Ovary (tissue), 9 donors: Measurements from ENCODE around the gene NTNG2. TPM values are rescaled to one million over a fixed set of nuclear protein-coding genes. Genes with fewer than 3 reads are reported as not detected.

Experiments used
- DNase-seq, 5 donors: peaks; one replicate each; pipeline ENCODE4 v3.0.0-alpha.2; 2019 to 2020
- H3K27ac ChIP-seq, 2 donors: fragments of 200-600 bp; one replicate each; pipeline versions ENCODE4 v1.5.1 to v1.8.0; 2019 to 2022
- H3K27me3 ChIP-seq: fragments of 200-600 bp; one replicate; pipeline ENCODE4 v1.8.0; 2022
- H3K36me3 ChIP-seq: fragments of 200-600 bp; sonication (generic); one replicate; pipeline ENCODE4 v1.5.1; 2019
- H3K4me1 ChIP-seq: one replicate; pipeline ENCODE4 v1.8.1; 2013; ENCODE audit warnings: mild to moderate bottlenecking, moderate library complexity; ENCODE audit not compliant: insufficient read depth
- H3K4me3 ChIP-seq: fragments of 200-600 bp; sonication (generic); one replicate; pipeline ENCODE4 v1.5.1; 2017
- H3K9me3 ChIP-seq, 2 donors: fragments of 200-600 bp in 1 of 2; sonication (generic) in 1 of 2; one replicate each; pipeline versions ENCODE4 v1.5.1 to v1.8.1; 2013 to 2019; ENCODE audit warnings: mild to moderate bottlenecking in 1 of 2, moderate library complexity in 1 of 2
- CTCF ChIP-seq, 3 donors: fragments of 450-650 bp in 2 of 3; fragments of 200-600 bp in 1 of 3; IDR thresholded peaks; one replicate each; pipeline versions ENCODE4 v1.5.1 to v1.8.0; 2016 to 2022; ENCODE audit warnings: antibody characterized with exemption in 3 of 3, mild to moderate bottlenecking in 1 of 3
- EP300 ChIP-seq: sonication (generic); formaldehyde crosslinking; IDR thresholded peaks from one replicate; pipeline ENCODE4 v1.6.1; 2017; ENCODE audit warnings: antibody characterized with exemption
- POLR2A ChIP-seq: fragments of 450-650 bp; IDR thresholded peaks from one replicate; pipeline ENCODE4 v1.6.1; 2017; ENCODE audit warnings: antibody characterized with exemption, mild to moderate bottlenecking, moderate library complexity
- WGBS, 3 donors: extraction: QIAGEN DNeasy Blood & Tissue Kit in 1 of 3; methylation state at CpG; one replicate each; pipeline versions ENCODE4 v1.1.5 to v1.1.7; 2013 to 2017; 5-methylcytosine and 5-hydroxymethylcytosine counted together
- intact Hi-C, 4 donors: fragments of 100-400 bp; cut with DNase I; formaldehyde crosslinking; loops; one replicate each; pipeline versions ENCODE4 v1.11.0 to v1.15.1; 2022 to 2023
- polyA plus RNA-seq, 2 donors: library from polyadenylated mRNA; stranded (reverse); fragments of 200-250 nt in 1 of 2; fragments of 350-450 nt in 1 of 2; fragmentation: Illumina TruSeq in 1 of 2; extraction: RNeasy Lipid Tissue Mini Kit (QIAGEN cat#74804) in 1 of 2; gene quantifications; one replicate each; pipeline ENCODE4 v1.2.3, GENCODE V29; 2013 to 2014
- total RNA-seq, 7 donors: library from RNA; depleted of rRNA in 2 of 7; stranded (reverse); fragments of >200 nt in 2 of 7; fragmentation: NEBNext Ultra II Directional in 3 of 7; extraction: Animal tissue kit (Norgen Biotek cat#: 25700) in 3 of 7; gene quantifications; one replicate each; pipeline versions ENCODE4 v1.1.0 to v1.2.4, GENCODE V29; 2016 to 2023
- donor health status: DM: no; HTN: no; CAD: no; lungs with moderate emphysema.
- donor health status: DM: no; HTN: no; CAD: no.
- donor health status: Bipolar disorder and iron deficiency.
- donor health status: DM: yes; HTN: yes; CAD: no.
- donor health status: DM: no; HTN: no; CAD: no.
- donor health status: DM: yes; HTN: yes; CAD: no.

The NTNG2 gene
- total and polyA plus RNA-seq, 9 donors = 0.12 to 2.6 (median 0.81) TPM

DNA sequence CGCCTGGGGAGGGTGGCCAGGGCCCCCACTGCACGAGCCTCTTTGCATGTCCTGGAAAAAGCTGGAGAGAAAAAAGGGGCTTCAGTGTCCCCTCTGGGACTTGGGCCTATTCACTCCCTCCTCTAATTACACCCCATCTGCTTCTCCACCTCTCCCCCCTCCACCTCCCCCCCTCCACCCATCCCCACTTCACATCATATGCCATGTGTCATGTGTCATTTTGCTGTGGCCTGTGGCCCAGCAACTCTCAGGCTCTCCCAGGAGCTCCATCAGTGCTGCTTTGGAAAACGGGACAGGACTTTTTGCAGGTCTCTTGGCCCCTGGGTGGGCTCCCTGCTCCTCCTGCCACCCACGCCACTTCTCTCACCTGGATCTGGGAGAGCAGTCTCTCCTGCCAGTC is 68.7 kb downstream of the NTNG2 start:
- H3K4me3 ChIP-seq = no peak overlapping the region
- no peaks in the 10 kb centered on the region for H3K27me3 ChIP-seq
- no peaks in the 10 kb centered on the region for H3K4me1 ChIP-seq
- H3K27ac ChIP-seq = no peak overlapping the region
- H3K9me3 ChIP-seq = no peaks in the 10 kb centered on the region
- intact Hi-C loops = loop anchor here in 3 of 4 donors (10.0 kb wide), 4 partner anchors 66 to 636 kb away; partner anchors contain the start of gene NTNG2 (in 1 of the 3)
- no peak for TF ChIP-seq EP300
- no peak for TF ChIP-seq CTCF (IDR thresholded peaks at IDR 0.05)
- TF ChIP-seq POLR2A = no peak
- DNase-seq = no peak
- 69 to 81% (median 79%) methylated on average over 4 of the region's 4 CpGs for WGBS, 3 donors
- no peaks in the 10 kb centered on the region for H3K36me3 ChIP-seq

- intact Hi-C loops = loop anchor here in 3 of 4 donors (10.0 kb wide), 4 partner anchors 66 to 636 kb away; partner anchors contain the start of gene NTNG2 (in 1 of the 3)
- Histone ChIP-seq H3K9me3 (no peaks in the 10 kb centered on the region), H3K4me1 (no peaks in the 10 kb centered on the region), H3K27me3 (no peaks in the 10 kb centered on the region), H3K4me3 (no peak overlapping the region), H3K27ac (no peak overlapping the region), H3K36me3 (no peaks in the 10 kb centered on the region)
- 62 to 73% (median 69%) methylated on average over 20 of the region's 20 CpGs for WGBS, 3 donors
- TF ChIP-seq EP300 (no peak), CTCF (IDR thresholded peaks at IDR 0.05) (no peak), POLR2A (no peak)
- no peak for DNase-seq
Observed at GRCh38 chr9:132231019-132231701, 69.3 kb downstream of the NTNG2 start.

- intact Hi-C loops = loop anchor here in 3 of 4 donors (10.0 kb wide), 4 partner anchors 68 to 638 kb away; partner anchors contain the start of gene NTNG2 (in 1 of the 3)
- TF ChIP-seq EP300 (no peak), CTCF (IDR thresholded peaks at IDR 0.05) (no peak), POLR2A (no peak)
- Histone ChIP-seq H3K27me3 (no peaks in the 10 kb centered on the region), H3K27ac (no peak overlapping the region), H3K4me3 (no peak overlapping the region), H3K4me1 (no peaks in the 10 kb centered on the region), H3K36me3 (no peaks in the 10 kb centered on the region), H3K9me3 (no peaks in the 10 kb centered on the region)
- no peak for DNase-seq
- WGBS, 3 donors = 76 to 86% (median 85%) methylated on average over 3 of the region's 3 CpGs
Observed at GRCh38 chr9:132232522-132232921, 70.7 kb downstream of the NTNG2 start.

- no peaks in the 10 kb centered on the region for H3K36me3 ChIP-seq
- H3K4me1 ChIP-seq = no peaks in the 10 kb centered on the region
- WGBS, 3 donors = 43 to 58% (median 49%) methylated on average over 3 of the region's 3 CpGs
- TF ChIP-seq EP300 (no peak), CTCF (IDR thresholded peaks at IDR 0.05) (no peak), POLR2A (no peak)
- no peaks in the 10 kb centered on the region for H3K9me3 ChIP-seq
- DNase-seq = no peak
- H3K27ac ChIP-seq = no peak overlapping the region
- no peaks in the 10 kb centered on the region for H3K27me3 ChIP-seq
- no peak overlapping the region for H3K4me3 ChIP-seq
- intact Hi-C loops = loop anchor here in 3 of 4 donors (10.0 kb wide), 4 partner anchors 68 to 638 kb away; partner anchors contain the start of gene NTNG2 (in 1 of the 3)
Observed at GRCh38 chr9:132233138-132233537, 71.3 kb downstream of the NTNG2 start.
